Measurements from ENCODE around the gene MB. TPM values are rescaled to one million over a fixed set of nuclear protein-coding genes. Genes with fewer than 3 reads are reported as not detected.

MB gene
- total and polyA plus RNA-seq, 9 of the 15 experiments (the other 6 are each of a cell fraction or from before 2014, with no cell fraction given) = not detected

DNA sequence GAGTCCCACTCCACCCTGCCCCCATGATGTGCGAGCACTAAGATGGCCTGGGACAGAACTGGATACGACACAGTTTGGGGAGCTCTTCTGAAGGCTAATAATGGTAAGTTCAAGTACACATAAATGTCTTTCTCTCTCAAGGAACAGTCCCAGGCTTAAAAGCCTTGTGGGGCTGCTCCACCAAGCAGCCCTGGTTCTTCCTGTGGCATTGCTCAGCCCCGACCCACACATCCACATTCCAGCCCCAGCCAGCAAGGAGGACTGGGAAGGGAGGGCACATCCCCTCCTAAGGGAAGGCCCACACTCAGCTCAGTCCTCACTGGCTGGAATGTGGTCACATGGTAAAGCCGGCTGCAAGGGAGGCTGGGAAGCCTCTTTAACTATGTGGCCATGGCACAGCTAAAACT lies 13.3 kb upstream of the MB start (continued):
- TF ChIP-seq, protein P1, sequence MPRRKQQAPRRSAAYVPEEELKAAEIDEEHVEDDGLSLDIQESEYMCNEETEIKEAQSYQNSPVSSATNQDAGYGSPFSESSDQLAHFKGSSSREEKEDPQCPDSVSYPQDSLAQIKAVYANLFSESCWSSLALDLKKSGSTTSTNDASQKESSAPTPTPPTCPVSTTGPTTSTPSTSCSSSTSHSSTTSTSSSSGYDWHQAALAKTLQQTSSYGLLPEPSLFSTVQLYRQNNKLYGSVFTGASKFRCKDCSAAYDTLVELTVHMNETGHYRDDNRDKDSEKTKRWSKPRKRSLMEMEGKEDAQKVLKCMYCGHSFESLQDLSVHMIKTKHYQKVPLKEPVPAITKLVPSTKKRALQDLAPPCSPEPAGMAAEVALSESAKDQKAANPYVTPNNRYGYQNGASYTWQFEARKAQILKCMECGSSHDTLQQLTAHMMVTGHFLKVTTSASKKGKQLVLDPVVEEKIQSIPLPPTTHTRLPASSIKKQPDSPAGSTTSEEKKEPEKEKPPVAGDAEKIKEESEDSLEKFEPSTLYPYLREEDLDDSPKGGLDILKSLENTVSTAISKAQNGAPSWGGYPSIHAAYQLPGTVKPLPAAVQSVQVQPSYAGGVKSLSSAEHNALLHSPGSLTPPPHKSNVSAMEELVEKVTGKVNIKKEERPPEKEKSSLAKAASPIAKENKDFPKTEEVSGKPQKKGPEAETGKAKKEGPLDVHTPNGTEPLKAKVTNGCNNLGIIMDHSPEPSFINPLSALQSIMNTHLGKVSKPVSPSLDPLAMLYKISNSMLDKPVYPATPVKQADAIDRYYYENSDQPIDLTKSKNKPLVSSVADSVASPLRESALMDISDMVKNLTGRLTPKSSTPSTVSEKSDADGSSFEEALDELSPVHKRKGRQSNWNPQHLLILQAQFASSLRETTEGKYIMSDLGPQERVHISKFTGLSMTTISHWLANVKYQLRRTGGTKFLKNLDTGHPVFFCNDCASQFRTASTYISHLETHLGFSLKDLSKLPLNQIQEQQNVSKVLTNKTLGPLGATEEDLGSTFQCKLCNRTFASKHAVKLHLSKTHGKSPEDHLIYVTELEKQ (CRISPR knock-in tag; IDR thresholded peaks at IDR 0.05) = no peak
- TF ChIP-seq, protein P2, sequence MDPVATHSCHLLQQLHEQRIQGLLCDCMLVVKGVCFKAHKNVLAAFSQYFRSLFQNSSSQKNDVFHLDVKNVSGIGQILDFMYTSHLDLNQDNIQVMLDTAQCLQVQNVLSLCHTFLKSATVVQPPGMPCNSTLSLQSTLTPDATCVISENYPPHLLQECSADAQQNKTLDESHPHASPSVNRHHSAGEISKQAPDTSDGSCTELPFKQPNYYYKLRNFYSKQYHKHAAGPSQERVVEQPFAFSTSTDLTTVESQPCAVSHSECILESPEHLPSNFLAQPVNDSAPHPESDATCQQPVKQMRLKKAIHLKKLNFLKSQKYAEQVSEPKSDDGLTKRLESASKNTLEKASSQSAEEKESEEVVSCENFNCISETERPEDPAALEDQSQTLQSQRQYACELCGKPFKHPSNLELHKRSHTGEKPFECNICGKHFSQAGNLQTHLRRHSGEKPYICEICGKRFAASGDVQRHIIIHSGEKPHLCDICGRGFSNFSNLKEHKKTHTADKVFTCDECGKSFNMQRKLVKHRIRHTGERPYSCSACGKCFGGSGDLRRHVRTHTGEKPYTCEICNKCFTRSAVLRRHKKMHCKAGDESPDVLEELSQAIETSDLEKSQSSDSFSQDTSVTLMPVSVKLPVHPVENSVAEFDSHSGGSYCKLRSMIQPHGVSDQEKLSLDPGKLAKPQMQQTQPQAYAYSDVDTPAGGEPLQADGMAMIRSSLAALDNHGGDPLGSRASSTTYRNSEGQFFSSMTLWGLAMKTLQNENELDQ (CRISPR knock-in tag; IDR thresholded peaks at IDR 0.05; ENCODE audit: borderline replicate concordance) = no peak
- TF ChIP-seq ZNF24 (IDR thresholded peaks at IDR 0.05) (no peak), CAMTA2 (CRISPR knock-in tag; conservative IDR thresholded peaks at IDR 0.05) (no peak), RBFOX2 (IDR thresholded peaks at IDR 0.05; ENCODE audit: low read depth, low read length) (no peak), MAZ (CRISPR knock-in tag; conservative IDR thresholded peaks at IDR 0.05 in 1 of 2, IDR thresholded peaks at IDR 0.05 in 1 of 2) (no peak), GABPA (tag; conservative IDR thresholded peaks at IDR 0.05; ENCODE audit: low read depth) (no peak), RAD51 (IDR thresholded peaks at IDR 0.05; ENCODE audit: borderline replicate concordance, low read depth) (peak; percentile 35; the same call in 1 of the 2 replicates), RAD21 (CRISPR knock-in tag; conservative IDR thresholded peaks at IDR 0.05 in 1 of 2, IDR thresholded peaks at IDR 0.05 in 1 of 2) (no peak), ZNF165 (CRISPR knock-in tag; IDR thresholded peaks at IDR 0.05; ENCODE audit: borderline replicate concordance) (no peak), ZNF354B (CRISPR knock-in tag; IDR thresholded peaks at IDR 0.05) (no peak)
